Measurements from ENCODE around the gene STRA8. TPM values are rescaled to one million over a fixed set of nuclear protein-coding genes. Genes with fewer than 3 reads are reported as not detected.

The STRA8 gene
- total RNA-seq, 1 experiment from 2014 or later, result not detected

- ChIA-PET POLR2A (ENCODE audit: unreplicated experiment) (no interaction called here), CTCF (no interaction called here)
- H4K20me1 ChIP-seq (ENCODE audit: low read length), result no peaks in the 10 kb centered on the region
- intact Hi-C loops (cut with micrococcal nuclease), result no loop called here
- no peaks in the 10 kb centered on the region for H3K9me3 ChIP-seq (ENCODE audit: low read length)
- no peak overlapping the region for H3K4me2 ChIP-seq (ENCODE audit: low read length)
- H3K4me1 ChIP-seq (ENCODE audit: insufficient read depth, low read length), result peaks cover 8% of the 10 kb centered on the region; the same call in 1 of the 2 replicates
- no peak overlapping the region for H3K4me3 ChIP-seq (ENCODE audit: low read length)
- H3K9ac ChIP-seq (ENCODE audit: low read length), result no peak overlapping the region
- H3K27me3 ChIP-seq (ENCODE audit: low read length), result no peaks in the 10 kb centered on the region
- no peak for DNase-seq
- TF ChIP-seq CTCF (conservative IDR thresholded peaks at IDR 0.05; ENCODE audit: low read depth, low read length) (no peak), EZH2phosphoT487 (IDR thresholded peaks at IDR 0.05; ENCODE audit: borderline replicate concordance, low read length) (no peak), EZH2 (IDR thresholded peaks at IDR 0.05; ENCODE audit: low read length, unreplicated experiment) (no peak)
- H3K9me2 ChIP-seq (replicated peaks; ENCODE audit: low read length), result no peaks in the 10 kb centered on the region
- no peaks in the 10 kb centered on the region for H3K36me3 ChIP-seq (ENCODE audit: low read depth, low read length)
- BruUV-seq (replicated peaks), result no TSS peak
- H3F3A ChIP-seq (ENCODE audit: low read length, unreplicated experiment), result no peaks in the 10 kb centered on the region
- ATAC-seq, result no peak
- no peaks in the 10 kb centered on the region for H3K79me2 ChIP-seq (ENCODE audit: low read length)
- no peak overlapping the region for H2AFZ ChIP-seq (ENCODE audit: low read length)
- no peak overlapping the region for H3K27ac ChIP-seq (ENCODE audit: low read length)
Measured at GRCh38 chr7:135209225-135209834, 24.3 kb upstream of the STRA8 start.

GRCh38 chr7:135210888-135211178 lies 22.8 kb upstream of the STRA8 start:
- Histone ChIP-seq H3K9me2 (replicated peaks; ENCODE audit: low read length) (no peaks in the 10 kb centered on the region), H3K4me3 (ENCODE audit: low read length) (peak overlapping the region; percentile 100), H3K9ac (ENCODE audit: low read length) (peak overlapping the region; percentile 76), H3K79me2 (ENCODE audit: low read length) (no peaks in the 10 kb centered on the region), H2AFZ (ENCODE audit: low read length) (peak overlapping the region; percentile 97), H3K27ac (ENCODE audit: low read length) (no peak overlapping the region), H3F3A (ENCODE audit: low read length, unreplicated experiment) (no peaks in the 10 kb centered on the region), H3K4me1 (ENCODE audit: insufficient read depth, low read length) (peaks cover 8% of the 10 kb centered on the region; the same call in 1 of the 2 replicates), H4K20me1 (ENCODE audit: low read length) (no peaks in the 10 kb centered on the region), H3K9me3 (ENCODE audit: low read length) (no peaks in the 10 kb centered on the region), H3K4me2 (ENCODE audit: low read length) (peak overlapping the region; percentile 87), H3K27me3 (ENCODE audit: low read length) (no peaks in the 10 kb centered on the region), H3K36me3 (ENCODE audit: low read depth, low read length) (no peaks in the 10 kb centered on the region)
- intact Hi-C loops (cut with micrococcal nuclease), result loop anchor here (2.0 to 10.0 kb wide), 3 partner anchors 40 to 224 kb away; partner anchors contain the start of genes AGBL3 and CYREN
- ChIA-PET POLR2A (ENCODE audit: unreplicated experiment) (interaction anchor here (0.6 kb wide), 1 partner anchor 40 kb away, joined by 13 read pairs; the partner anchor contains the start of gene CYREN), CTCF (no interaction called here)
- no TSS peak for BruUV-seq (replicated peaks)
- peak; percentile 6 for ATAC-seq
- DNase-seq, result peak; percentile 19
- no peak for TF ChIP-seq EZH2 (IDR thresholded peaks at IDR 0.05; ENCODE audit: low read length, unreplicated experiment)
- TF ChIP-seq CTCF (conservative IDR thresholded peaks at IDR 0.05; ENCODE audit: low read depth, low read length), result no peak
- TF ChIP-seq EZH2phosphoT487 (IDR thresholded peaks at IDR 0.05; ENCODE audit: borderline replicate concordance, low read length), result no peak

Data from PC-3 (cell line).